Endodermal cell (in vitro differentiated cells): ENCODE data around the gene USO1. TPM values are rescaled to one million over a fixed set of nuclear protein-coding genes. Genes with fewer than 3 reads are reported as not detected.

ENCODE experiments used
- DNase-seq: peaks from one replicate; pipeline ENCODE4 v3.0.0-alpha.2; 2017
- H3K27ac ChIP-seq: 2 replicates; pipeline ENCODE4 v1.5.1; 2013; ENCODE audit warnings: mild to moderate bottlenecking, low read depth, low read length, moderate library complexity
- H3K27me3 ChIP-seq: 2 replicates; pipeline ENCODE4 v1.6.1; 2013; ENCODE audit warnings: mild to moderate bottlenecking, low read length, moderate library complexity; ENCODE audit not compliant: insufficient read depth, control insufficient read depth, poor library complexity, severe bottlenecking
- H3K36me3 ChIP-seq: 2 replicates; pipeline ENCODE4 v1.7.0; 2013; ENCODE audit warnings: mild to moderate bottlenecking, low read length, moderate library complexity; ENCODE audit not compliant: control insufficient read depth, insufficient read depth
- H3K4me1 ChIP-seq: one replicate; pipeline ENCODE4 v1.7.0; 2013; ENCODE audit warnings: low read length; ENCODE audit not compliant: control insufficient read depth, insufficient read depth
- H3K4me3 ChIP-seq: 2 replicates; pipeline ENCODE4 v1.5.1; 2013; ENCODE audit warnings: mild to moderate bottlenecking, low read length, moderate library complexity
- H3K9ac ChIP-seq: 2 replicates; pipeline ENCODE4 v1.6.1; 2013; ENCODE audit warnings: mild to moderate bottlenecking, low read length, moderate library complexity; ENCODE audit not compliant: poor library complexity, severe bottlenecking; ENCODE audit errors: extremely low read depth
- H3K9me3 ChIP-seq: 2 replicates; pipeline ENCODE4 v1.6.1; 2013; ENCODE audit warnings: mild to moderate bottlenecking, low read length, moderate library complexity; ENCODE audit not compliant: control insufficient read depth
- H3K27ac Mint-ChIP-seq: 2 replicates; pipeline ENCODE4 v1.8.0; 2020; ENCODE audit warnings: mixed read lengths
- H3K27me3 Mint-ChIP-seq: 2 replicates; pipeline ENCODE4 v1.8.0; 2021; ENCODE audit warnings: mild to moderate bottlenecking, mixed read lengths; ENCODE audit not compliant: insufficient read depth
- H3K36me3 Mint-ChIP-seq: 2 replicates; pipeline ENCODE4 v1.8.0; 2020; ENCODE audit warnings: low read depth, mixed read lengths
- H3K4me1 Mint-ChIP-seq: 2 replicates; pipeline ENCODE4 v1.8.0; 2020; ENCODE audit warnings: mixed read lengths
- H3K4me3 Mint-ChIP-seq: 2 replicates; pipeline ENCODE4 v1.8.0; 2020; ENCODE audit warnings: mild to moderate bottlenecking, moderate library complexity, mixed read lengths
- H3K9me3 Mint-ChIP-seq: 2 replicates; pipeline ENCODE4 v1.8.0; 2020; ENCODE audit warnings: mild to moderate bottlenecking, mixed read lengths
- WGBS, 2 experiments: methylation state at CpG; one replicate each; pipeline versions ENCODE4 v1.1.5 to v1.1.7; 2013; ENCODE audit warnings: missing lambda C conversion rate in 2 of 2, mixed read lengths in 1 of 2; ENCODE audit not compliant: insufficient coverage in 1 of 2, insufficient read length in 1 of 2; 5-methylcytosine and 5-hydroxymethylcytosine counted together
- total RNA-seq, 2 donors: library from RNA; stranded (reverse); fragmentation: NEBNext Ultra II Directional in 1 of 2; extraction: Animal tissue kit (Norgen Biotek cat#: 25700) in 1 of 2; gene quantifications; 2 replicates in 1 of 2; 3 replicates in 1 of 2; pipeline ENCODE4 v1.2.1, GENCODE V29; 2021
- TF ChIP-seq, protein P1 (sequence below): fragments of 200-600 bp; sonication (generic); conservative IDR thresholded peaks from 2 replicates; pipeline ENCODE4 v1.5.0; 2021; ENCODE audit warnings: antibody characterized with exemption, mild to moderate bottlenecking

USO1 gene
- total RNA-seq, 2 donors from 2014 or later = 74.5 to 75.1 TPM

DNA sequence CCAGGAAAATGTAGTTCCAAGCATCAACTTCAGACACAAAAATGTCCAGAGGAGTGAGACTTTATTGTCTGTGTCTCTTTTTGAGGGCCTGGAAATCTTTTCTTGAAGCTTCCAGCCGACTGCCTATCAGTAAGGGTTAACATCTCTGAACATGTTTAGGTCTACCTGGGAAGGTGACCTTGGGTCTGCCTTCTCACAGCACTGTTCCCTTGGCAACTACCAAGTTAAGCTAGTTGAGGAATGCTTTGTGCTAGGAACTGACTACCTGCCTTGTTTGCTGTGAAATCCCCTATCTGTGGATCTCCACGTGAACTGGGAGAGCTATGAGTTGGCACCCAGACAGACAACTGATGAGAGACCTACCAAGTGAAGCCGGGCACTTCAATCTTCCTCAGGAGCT is 96.3 kb downstream of the USO1 start:
- Histone ChIP-seq H3K9ac (no peak overlapping the region), H3K4me3 (no peak overlapping the region), H3K27me3 (no peaks in the 10 kb centered on the region), H3K27ac (no peak overlapping the region), H3K9me3 (no peaks in the 10 kb centered on the region), H3K36me3 (peaks cover 3% of the 10 kb centered on the region), H3K4me1 (no peaks in the 10 kb centered on the region)
- Mint-ChIP-seq H3K4me3 (no peak overlapping the region), H3K9me3 (no peaks in the 10 kb centered on the region), H3K27me3 (no peaks in the 10 kb centered on the region), H3K4me1 (no peaks in the 10 kb centered on the region), H3K36me3 (peaks cover under 1% of the 10 kb centered on the region), H3K27ac (no peak overlapping the region)
- 84 to 86% methylated on average over 1 to 3 of the region's 3 CpGs for WGBS, 2 experiments
- DNase-seq = no peak
- TF ChIP-seq, protein P1, sequence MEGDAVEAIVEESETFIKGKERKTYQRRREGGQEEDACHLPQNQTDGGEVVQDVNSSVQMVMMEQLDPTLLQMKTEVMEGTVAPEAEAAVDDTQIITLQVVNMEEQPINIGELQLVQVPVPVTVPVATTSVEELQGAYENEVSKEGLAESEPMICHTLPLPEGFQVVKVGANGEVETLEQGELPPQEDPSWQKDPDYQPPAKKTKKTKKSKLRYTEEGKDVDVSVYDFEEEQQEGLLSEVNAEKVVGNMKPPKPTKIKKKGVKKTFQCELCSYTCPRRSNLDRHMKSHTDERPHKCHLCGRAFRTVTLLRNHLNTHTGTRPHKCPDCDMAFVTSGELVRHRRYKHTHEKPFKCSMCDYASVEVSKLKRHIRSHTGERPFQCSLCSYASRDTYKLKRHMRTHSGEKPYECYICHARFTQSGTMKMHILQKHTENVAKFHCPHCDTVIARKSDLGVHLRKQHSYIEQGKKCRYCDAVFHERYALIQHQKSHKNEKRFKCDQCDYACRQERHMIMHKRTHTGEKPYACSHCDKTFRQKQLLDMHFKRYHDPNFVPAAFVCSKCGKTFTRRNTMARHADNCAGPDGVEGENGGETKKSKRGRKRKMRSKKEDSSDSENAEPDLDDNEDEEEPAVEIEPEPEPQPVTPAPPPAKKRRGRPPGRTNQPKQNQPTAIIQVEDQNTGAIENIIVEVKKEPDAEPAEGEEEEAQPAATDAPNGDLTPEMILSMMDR = no peak

- Histone ChIP-seq H3K27ac (no peak overlapping the region), H3K9ac (no peak overlapping the region), H3K36me3 (peaks cover 1% of the 10 kb centered on the region), H3K9me3 (no peaks in the 10 kb centered on the region), H3K4me3 (no peak overlapping the region), H3K4me1 (no peaks in the 10 kb centered on the region), H3K27me3 (no peaks in the 10 kb centered on the region)
- Mint-ChIP-seq H3K4me3 (no peak overlapping the region), H3K9me3 (no peaks in the 10 kb centered on the region), H3K36me3 (no peaks in the 10 kb centered on the region), H3K4me1 (no peaks in the 10 kb centered on the region), H3K27me3 (no peaks in the 10 kb centered on the region), H3K27ac (no peak overlapping the region)
- no peak for DNase-seq
- TF ChIP-seq, protein P1 = no peak
- WGBS, 2 experiments = 93% methylated on average over 3 of the region's 3 CpGs; no CpG with 5 or more reads in 1 of the 2 experiments
Observed at GRCh38 chr4:75821216-75821615, 96.8 kb downstream of the USO1 start.

DNA sequence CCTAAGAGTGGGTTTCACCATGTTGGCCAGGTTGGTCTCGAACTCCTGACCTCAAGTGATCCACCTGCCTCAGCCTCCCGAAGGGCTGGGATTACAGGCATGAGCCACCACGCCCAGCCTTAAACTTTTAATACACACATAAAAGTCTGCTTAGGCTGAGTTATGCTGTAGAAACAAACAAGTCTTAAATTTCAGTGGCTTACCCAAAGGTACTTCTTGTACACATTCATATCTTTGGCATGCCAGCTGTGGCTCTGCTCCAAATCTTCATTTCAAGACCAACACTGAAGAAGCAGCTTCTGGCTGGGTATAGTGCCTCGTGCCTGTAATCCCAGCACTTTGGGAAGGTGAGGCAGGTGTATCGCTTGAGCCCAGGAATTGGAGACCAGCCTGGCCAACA is 97.6 kb downstream of the USO1 start:
- TF ChIP-seq, protein P1 = no peak
- H3K9me3 ChIP-seq = no peaks in the 10 kb centered on the region
- Mint-ChIP-seq H3K27ac (no peak overlapping the region), H3K4me1 (no peaks in the 10 kb centered on the region), H3K27me3 (no peaks in the 10 kb centered on the region), H3K36me3 (no peaks in the 10 kb centered on the region), H3K4me3 (no peak overlapping the region), H3K9me3 (no peaks in the 10 kb centered on the region)
- H3K27me3 ChIP-seq = no peaks in the 10 kb centered on the region
- no peak overlapping the region for H3K4me3 ChIP-seq
- no peaks in the 10 kb centered on the region for H3K36me3 ChIP-seq
- H3K4me1 ChIP-seq = no peaks in the 10 kb centered on the region
- 77 to 81% methylated on average over 3 to 5 of the region's 5 CpGs for WGBS, 2 experiments
- no peak overlapping the region for H3K9ac ChIP-seq
- H3K27ac ChIP-seq = no peak overlapping the region
- DNase-seq = no peak
